Activated T-cell treated with anti-CD3 and anti-CD28 coated beads, Interleukin-2, amount 50 U/mL, for 24 hours (primary cell): ENCODE results near the gene RTN4RL1.

Experiments
- DNase-seq: peaks from one replicate; pipeline ENCODE4 v3.0.0-alpha.2; 2020
- H3K27ac Mint-ChIP-seq: 2 replicates; pipeline ENCODE4 v1.8.0; 2020; ENCODE audit warnings: mild to moderate bottlenecking, mixed read lengths
- H3K27me3 Mint-ChIP-seq: 2 replicates; pipeline ENCODE4 v1.8.0; 2020; ENCODE audit warnings: mixed read lengths
- H3K36me3 Mint-ChIP-seq: 2 replicates; pipeline ENCODE4 v1.8.0; 2020; ENCODE audit warnings: low read depth, mixed read lengths
- H3K4me1 Mint-ChIP-seq: 2 replicates; pipeline ENCODE4 v1.8.0; 2020; ENCODE audit warnings: low read depth, mixed read lengths
- H3K4me3 Mint-ChIP-seq: 2 replicates; pipeline ENCODE4 v1.8.0; 2020; ENCODE audit warnings: mild to moderate bottlenecking, moderate library complexity, mixed read lengths
- H3K9me3 Mint-ChIP-seq: 2 replicates; pipeline ENCODE4 v1.8.0; 2020; ENCODE audit warnings: mixed read lengths

The RTN4RL1 gene

GRCh38 chr17:1941272-1942065, 83.7 kb downstream of the RTN4RL1 start:
- Mint-ChIP-seq H3K27ac (no peak overlapping the region), H3K4me1 (no peaks in the 10 kb centered on the region), H3K36me3 (no peaks in the 10 kb centered on the region), H3K4me3 (no peak overlapping the region), H3K9me3 (no peaks in the 10 kb centered on the region), H3K27me3 (no peaks in the 10 kb centered on the region)
- DNase-seq, result no peak

GRCh38 chr17:1940810-1941185, 84.3 kb downstream of the RTN4RL1 start:
- Mint-ChIP-seq H3K27ac (no peak overlapping the region), H3K4me3 (no peak overlapping the region), H3K9me3 (no peaks in the 10 kb centered on the region), H3K27me3 (no peaks in the 10 kb centered on the region), H3K4me1 (no peaks in the 10 kb centered on the region), H3K36me3 (no peaks in the 10 kb centered on the region)
- DNase-seq, result no peak

- Mint-ChIP-seq H3K27ac (no peak overlapping the region), H3K9me3 (no peaks in the 10 kb centered on the region), H3K4me3 (no peak overlapping the region), H3K36me3 (no peaks in the 10 kb centered on the region), H3K27me3 (no peaks in the 10 kb centered on the region), H3K4me1 (no peaks in the 10 kb centered on the region)
- no peak for DNase-seq
Measured at GRCh38 chr17:1939981-1940809, 84.9 kb downstream of the RTN4RL1 start.

GRCh38 chr17:1937461-1937860, 87.7 kb downstream of the RTN4RL1 start:
- H3K4me3 Mint-ChIP-seq, result no peak overlapping the region
- H3K27ac Mint-ChIP-seq, result no peak overlapping the region
- H3K27me3 Mint-ChIP-seq, result no peaks in the 10 kb centered on the region
- H3K9me3 Mint-ChIP-seq, result no peaks in the 10 kb centered on the region
- DNase-seq, result no peak
- no peaks in the 10 kb centered on the region for H3K36me3 Mint-ChIP-seq
- H3K4me1 Mint-ChIP-seq, result no peaks in the 10 kb centered on the region

- no peak for DNase-seq
- Mint-ChIP-seq H3K27ac (no peak overlapping the region), H3K27me3 (no peaks in the 10 kb centered on the region), H3K4me3 (no peak overlapping the region), H3K4me1 (no peaks in the 10 kb centered on the region), H3K36me3 (no peaks in the 10 kb centered on the region), H3K9me3 (no peaks in the 10 kb centered on the region)
Measured at GRCh38 chr17:1936766-1937165, 88.4 kb downstream of the RTN4RL1 start.

- H3K27ac Mint-ChIP-seq, result no peak overlapping the region
- no peaks in the 10 kb centered on the region for H3K4me1 Mint-ChIP-seq
- H3K36me3 Mint-ChIP-seq, result no peaks in the 10 kb centered on the region
- H3K4me3 Mint-ChIP-seq, result no peak overlapping the region
- no peaks in the 10 kb centered on the region for H3K9me3 Mint-ChIP-seq
- H3K27me3 Mint-ChIP-seq, result no peaks in the 10 kb centered on the region
- no peak for DNase-seq
Measured at GRCh38 chr17:1934901-1935300, 90.2 kb downstream of the RTN4RL1 start.

GRCh38 chr17:1933875-1934715, 91.0 kb downstream of the RTN4RL1 start:
- Mint-ChIP-seq H3K4me3 (no peak overlapping the region), H3K4me1 (no peaks in the 10 kb centered on the region), H3K27me3 (no peaks in the 10 kb centered on the region), H3K27ac (no peak overlapping the region), H3K36me3 (no peaks in the 10 kb centered on the region), H3K9me3 (no peaks in the 10 kb centered on the region)
- DNase-seq, result no peak

- no peak overlapping the region for H3K27ac Mint-ChIP-seq
- no peaks in the 10 kb centered on the region for H3K4me1 Mint-ChIP-seq
- H3K9me3 Mint-ChIP-seq, result no peaks in the 10 kb centered on the region
- no peak for DNase-seq
- no peaks in the 10 kb centered on the region for H3K36me3 Mint-ChIP-seq
- H3K4me3 Mint-ChIP-seq, result no peak overlapping the region
- no peaks in the 10 kb centered on the region for H3K27me3 Mint-ChIP-seq
Measured at GRCh38 chr17:1931844-1932579, 93.1 kb downstream of the RTN4RL1 start.

- Mint-ChIP-seq H3K4me3 (no peak overlapping the region), H3K27me3 (no peaks in the 10 kb centered on the region), H3K27ac (no peak overlapping the region)
Measured at GRCh38 chr17:1930337-1930645, 94.8 kb downstream of the RTN4RL1 start.

GRCh38 chr17:1928976-1929375, 96.2 kb downstream of the RTN4RL1 start:
- Mint-ChIP-seq H3K27ac (no peak overlapping the region), H3K9me3 (no peaks in the 10 kb centered on the region), H3K4me1 (no peaks in the 10 kb centered on the region), H3K4me3 (no peak overlapping the region), H3K27me3 (no peaks in the 10 kb centered on the region), H3K36me3 (no peaks in the 10 kb centered on the region)
- no peak for DNase-seq

More at GRCh38 chr17:1930337-1930645, 94.8 kb downstream of the RTN4RL1 start:
- Mint-ChIP-seq H3K36me3 (no peaks in the 10 kb centered on the region), H3K9me3 (no peaks in the 10 kb centered on the region), H3K4me1 (no peaks in the 10 kb centered on the region)
- DNase-seq, result no peak

GRCh38 chr17:1920948-1921351, 104.2 kb downstream of the RTN4RL1 start:
- Mint-ChIP-seq H3K27me3 (peaks cover 1% of the 10 kb centered on the region), H3K4me3 (no peak overlapping the region), H3K36me3 (no peaks in the 10 kb centered on the region), H3K27ac (no peak overlapping the region), H3K9me3 (no peaks in the 10 kb centered on the region), H3K4me1 (no peaks in the 10 kb centered on the region)
- DNase-seq, result no peak

GRCh38 chr17:1919201-1919600, 105.9 kb downstream of the RTN4RL1 start:
- no peak overlapping the region for H3K4me3 Mint-ChIP-seq
- H3K36me3 Mint-ChIP-seq, result no peaks in the 10 kb centered on the region
- DNase-seq, result no peak
- H3K27me3 Mint-ChIP-seq, result peaks cover 2% of the 10 kb centered on the region
- H3K4me1 Mint-ChIP-seq, result no peaks in the 10 kb centered on the region
- H3K27ac Mint-ChIP-seq, result no peak overlapping the region
- H3K9me3 Mint-ChIP-seq, result no peaks in the 10 kb centered on the region

GRCh38 chr17:1918346-1919162, 106.6 kb downstream of the RTN4RL1 start:
- Mint-ChIP-seq H3K36me3 (no peaks in the 10 kb centered on the region), H3K4me1 (no peaks in the 10 kb centered on the region), H3K4me3 (no peak overlapping the region), H3K27ac (no peak overlapping the region), H3K9me3 (no peaks in the 10 kb centered on the region), H3K27me3 (peaks cover 2% of the 10 kb centered on the region)
- no peak for DNase-seq
